GM12801 (cell line): Measurements from ENCODE around the gene BNC1.

Experiments
- CTCF ChIP-seq: IDR thresholded peaks from one replicate; pipeline ENCODE4 v1.5.1; 2011; ENCODE audit warnings: control low read depth; ENCODE audit not compliant: insufficient read length; ENCODE audit errors: extremely low read depth

The BNC1 gene

DNA sequence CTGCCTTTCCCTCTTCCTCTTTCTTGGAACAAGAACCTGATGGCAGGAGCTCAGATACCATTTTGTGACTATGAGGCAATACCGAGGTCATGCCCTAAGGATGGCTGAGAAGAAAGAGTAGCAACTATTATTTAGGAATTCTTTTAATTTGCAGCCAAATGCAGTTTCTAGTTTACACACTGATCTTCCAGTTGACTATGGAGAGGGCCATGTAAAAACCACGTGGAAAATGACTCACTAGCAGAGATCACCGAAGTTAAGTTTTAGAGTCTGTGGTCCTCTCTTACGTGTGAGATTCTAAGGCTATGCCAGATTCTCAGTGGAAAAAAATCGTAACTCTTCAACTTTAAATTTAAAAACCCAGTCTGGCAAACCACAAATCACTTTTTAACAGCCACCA, 7.8 kb downstream of the BNC1 start:
- TF ChIP-seq CTCF: no peak

DNA sequence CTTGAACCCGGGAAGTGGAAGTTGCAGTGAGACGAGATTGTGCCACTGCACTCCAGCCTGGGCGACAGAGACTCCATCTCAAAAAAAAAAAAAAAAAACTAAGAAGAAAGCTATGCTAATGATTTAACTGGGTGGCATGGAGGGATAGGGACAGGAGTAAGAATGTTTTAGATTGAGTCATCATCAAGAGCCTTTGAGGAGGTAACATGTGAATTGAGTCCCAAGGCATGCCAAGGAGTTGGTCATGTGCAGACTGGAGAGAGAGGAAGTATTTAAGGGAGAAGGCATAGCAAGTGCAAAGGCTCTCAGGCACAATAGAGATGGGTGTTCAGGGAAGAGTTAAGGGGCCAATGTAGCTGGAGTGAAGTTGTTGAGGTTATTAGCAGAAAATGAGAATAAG, 9.1 kb downstream of the BNC1 start:
- no peak for TF ChIP-seq CTCF

GRCh38 chr15:83270176-83270575, 14.3 kb downstream of the BNC1 start:
- TF ChIP-seq CTCF: no peak

- TF ChIP-seq CTCF: no peak
Measured at GRCh38 chr15:83268147-83268546, 16.3 kb downstream of the BNC1 start.

GRCh38 chr15:83262594-83263315, 21.7 kb downstream of the BNC1 start:
- no peak for TF ChIP-seq CTCF

- TF ChIP-seq CTCF: no peak
Measured at GRCh38 chr15:83250781-83251180, 33.7 kb downstream of the BNC1 start.

DNA sequence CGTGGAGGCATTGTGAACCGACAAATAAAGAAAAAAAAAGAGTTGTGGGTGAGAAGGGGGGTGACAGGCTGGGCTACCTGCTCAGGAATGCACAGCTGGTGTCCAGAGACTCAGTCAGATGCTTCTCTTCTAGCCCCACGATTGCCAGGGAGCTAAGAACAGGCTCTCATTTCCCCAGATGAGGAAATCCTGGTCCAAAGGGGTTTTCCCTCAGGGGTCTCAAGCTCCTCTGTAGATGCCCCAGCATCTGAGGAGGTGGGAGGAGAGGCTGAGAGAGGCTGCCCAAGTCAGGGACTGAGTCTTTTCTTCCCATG, 35.5 kb downstream of the BNC1 start:
- TF ChIP-seq CTCF: no peak
